Erythroblast (primary cell): ENCODE data around the gene ADAM23.

Experiments
- GATA1 ChIP-seq: IDR thresholded peaks from 2 replicates; pipeline ENCODE4 v1.6.1; 2011; ENCODE audit warnings: low read depth, mild to moderate bottlenecking, control low read depth, low read length, moderate library complexity
- POLR2A ChIP-seq: IDR thresholded peaks from 2 replicates; pipeline ENCODE4 v1.6.1; 2011; ENCODE audit warnings: mild to moderate bottlenecking, low read length

GRCh38 chr2:206481056-206481455, 37.7 kb downstream of the ADAM23 start:
- TF ChIP-seq POLR2A (no peak), GATA1 (no peak)
